T follicular helper cell (primary cell): ENCODE data around the gene CARD11.
"Not testable (repeated sequence)": the region's sequence is repeated elsewhere in the genome, so short reads cannot be mapped to it uniquely, and the experiment has no call there.

ENCODE experiments used
- DNase-seq: peaks from one replicate; pipeline ENCODE4 v3.0.0-alpha.2; 2020; ENCODE audit warnings: low read depth

The CARD11 gene

GRCh38 chr7:2924866-2925840 is 118.5 kb downstream of the CARD11 start:
- no peak for DNase-seq

GRCh38 chr7:2923886-2924574 is 119.6 kb downstream of the CARD11 start:
- DNase-seq: no peak

- DNase-seq: no peak
These were observed 120.3 kb downstream of the CARD11 start for GRCh38 chr7:2923291-2923781.

GRCh38 chr7:2922866-2923265 is 120.8 kb downstream of the CARD11 start:
- DNase-seq: no peak

- no peak for DNase-seq
These were observed 121.3 kb downstream of the CARD11 start for GRCh38 chr7:2922348-2922691.

GRCh38 chr7:2921653-2922347 is 121.9 kb downstream of the CARD11 start:
- no peak for DNase-seq

- DNase-seq: no peak
These were observed 122.6 kb downstream of the CARD11 start for GRCh38 chr7:2920956-2921652.

- not testable (repeated sequence) for DNase-seq
These were observed 123.2 kb downstream of the CARD11 start for GRCh38 chr7:2920480-2920879.

- DNase-seq: no peak
These were observed 123.6 kb downstream of the CARD11 start for GRCh38 chr7:2920041-2920440.

GRCh38 chr7:2919256-2919655 is 124.4 kb downstream of the CARD11 start:
- DNase-seq: no peak

GRCh38 chr7:2918406-2918805 is 125.3 kb downstream of the CARD11 start:
- DNase-seq: no peak

- DNase-seq: no peak
These were observed 128.6 kb downstream of the CARD11 start for GRCh38 chr7:2915023-2915422.

GRCh38 chr7:2913760-2914387 is 129.8 kb downstream of the CARD11 start:
- DNase-seq: no peak

- no peak for DNase-seq
These were observed 130.8 kb downstream of the CARD11 start for GRCh38 chr7:2912684-2913439.

- DNase-seq: no peak
These were observed 132.2 kb downstream of the CARD11 start for GRCh38 chr7:2911466-2911865.

- DNase-seq: no peak
These were observed 134.1 kb downstream of the CARD11 start for GRCh38 chr7:2909471-2910039.

GRCh38 chr7:2909043-2909442 is 134.6 kb downstream of the CARD11 start:
- no peak for DNase-seq

GRCh38 chr7:2908103-2908683 is 135.5 kb downstream of the CARD11 start:
- no peak for DNase-seq

GRCh38 chr7:2906197-2906931 is 137.3 kb downstream of the CARD11 start:
- DNase-seq: no peak
